Astrocyte (in vitro differentiated cells and primary cell): ENCODE data around the gene KLK10. TPM values are rescaled to one million over a fixed set of nuclear protein-coding genes. Genes with fewer than 3 reads are reported as not detected.

Experiments used
- DNase-seq: peaks from one replicate; pipeline ENCODE4 v3.0.0-alpha.2; 2010; ENCODE audit warnings: low read depth
- FAIRE-seq: peaks from 2 replicates; lab custom pipeline; 2011; peaks lifted over from hg19 to GRCh38; lab: Jason Lieb, UNC
- H2AFZ ChIP-seq: 2 replicates; pipeline ENCODE4 v1.6.0; 2012; ENCODE audit warnings: low read depth, low read length, inconsistent platforms
- H3K27ac ChIP-seq: 2 replicates; pipeline ENCODE4 v1.5.1; 2011; ENCODE audit warnings: low read depth, low read length, inconsistent platforms
- H3K27me3 ChIP-seq: 2 replicates; pipeline ENCODE4 v1.6.0; 2011; ENCODE audit warnings: low read length, inconsistent platforms; ENCODE audit not compliant: insufficient read depth
- H3K36me3 ChIP-seq: 2 replicates; pipeline ENCODE4 v1.5.1; 2011; ENCODE audit warnings: low read length, inconsistent platforms; ENCODE audit not compliant: insufficient read depth
- H3K4me1 ChIP-seq: 2 replicates; pipeline ENCODE4 v1.5.1; 2011; ENCODE audit warnings: low read length, inconsistent platforms; ENCODE audit not compliant: insufficient read depth
- H3K4me2 ChIP-seq: 2 replicates; pipeline ENCODE4 v1.6.0; 2012; ENCODE audit warnings: low read length, inconsistent platforms
- H3K4me3 ChIP-seq: 2 replicates; pipeline ENCODE4 v1.5.1; 2011; ENCODE audit warnings: low read depth, mild to moderate bottlenecking, low read length, inconsistent platforms; ENCODE audit not compliant: insufficient read depth
- H3K79me2 ChIP-seq: 2 replicates; pipeline ENCODE4 v1.6.0; 2012; ENCODE audit warnings: mild to moderate bottlenecking, low read length, inconsistent platforms; ENCODE audit not compliant: insufficient read depth
- H3K9ac ChIP-seq: 2 replicates; pipeline ENCODE4 v1.6.0; 2012; ENCODE audit warnings: mild to moderate bottlenecking, low read length, inconsistent platforms
- H3K9me3 ChIP-seq: 2 replicates; pipeline ENCODE4 v1.5.1; 2012; ENCODE audit warnings: low read depth, mild to moderate bottlenecking, low read length, inconsistent platforms; ENCODE audit not compliant: insufficient read depth
- H4K20me1 ChIP-seq: 2 replicates; pipeline ENCODE4 v1.6.0; 2012; ENCODE audit warnings: low read length, inconsistent platforms; ENCODE audit not compliant: insufficient read depth
- H3K27ac Mint-ChIP-seq: one replicate; pipeline ENCODE4 v1.8.0; 2021; ENCODE audit warnings: mild to moderate bottlenecking, mixed read lengths; ENCODE audit not compliant: unreplicated experiment
- H3K27me3 Mint-ChIP-seq: one replicate; pipeline ENCODE4 v1.8.0; 2021; ENCODE audit warnings: low read depth, mixed read lengths; ENCODE audit not compliant: unreplicated experiment
- H3K36me3 Mint-ChIP-seq: one replicate; pipeline ENCODE4 v1.8.0; 2021; ENCODE audit warnings: low read depth, mixed read lengths; ENCODE audit not compliant: unreplicated experiment
- H3K4me1 Mint-ChIP-seq: one replicate; pipeline ENCODE4 v1.8.0; 2021; ENCODE audit warnings: low read depth, mixed read lengths; ENCODE audit not compliant: unreplicated experiment
- H3K4me3 Mint-ChIP-seq: one replicate; pipeline ENCODE4 v1.8.0; 2021; ENCODE audit warnings: mild to moderate bottlenecking, moderate library complexity, mixed read lengths; ENCODE audit not compliant: unreplicated experiment
- H3K9me3 Mint-ChIP-seq: one replicate; pipeline ENCODE4 v1.8.0; 2021; ENCODE audit warnings: mild to moderate bottlenecking, mixed read lengths; ENCODE audit not compliant: unreplicated experiment
- CTCF ChIP-seq: IDR thresholded peaks from 2 replicates; pipeline ENCODE4 v1.5.1; 2011; ENCODE audit warnings: low read depth, mild to moderate bottlenecking, inconsistent platforms, low read length, moderate library complexity; ENCODE audit not compliant: insufficient read depth
- EZH2 ChIP-seq: IDR thresholded peaks from 2 replicates; pipeline ENCODE4 v1.6.1; 2012; ENCODE audit warnings: mild to moderate bottlenecking, low read length, inconsistent platforms; ENCODE audit not compliant: insufficient read depth
- total RNA-seq: library from RNA; stranded (reverse); gene quantifications from 2 replicates; pipeline ENCODE4 v1.2.1, GENCODE V29; 2021

The KLK10 gene
- total RNA-seq, 1 donor from 2014 or later: 0.30 TPM

- H3K36me3 Mint-ChIP-seq: no peaks in the 10 kb centered on the region
- Histone ChIP-seq H3K79me2 (no peaks in the 10 kb centered on the region), H4K20me1 (no peaks in the 10 kb centered on the region), H3K4me2 (no peak overlapping the region), H2AFZ (no peak overlapping the region), H3K27me3 (no peaks in the 10 kb centered on the region), H3K27ac (no peak overlapping the region), H3K4me1 (no peaks in the 10 kb centered on the region), H3K9ac (no peak overlapping the region), H3K9me3 (no peaks in the 10 kb centered on the region), H3K36me3 (no peaks in the 10 kb centered on the region), H3K4me3 (no peak overlapping the region)
- FAIRE-seq: no peak
- TF ChIP-seq CTCF (no peak), EZH2 (no peak)
- H3K4me3 Mint-ChIP-seq: no peak overlapping the region
- no peaks in the 10 kb centered on the region for H3K4me1 Mint-ChIP-seq
- H3K27me3 Mint-ChIP-seq: peaks cover 40% of the 10 kb centered on the region
- H3K9me3 Mint-ChIP-seq: peaks cover 7% of the 10 kb centered on the region
- no peak overlapping the region for H3K27ac Mint-ChIP-seq
- no peak for DNase-seq
Observed at GRCh38 chr19:51031220-51031879, 11.8 kb upstream of the KLK10 start.

DNA sequence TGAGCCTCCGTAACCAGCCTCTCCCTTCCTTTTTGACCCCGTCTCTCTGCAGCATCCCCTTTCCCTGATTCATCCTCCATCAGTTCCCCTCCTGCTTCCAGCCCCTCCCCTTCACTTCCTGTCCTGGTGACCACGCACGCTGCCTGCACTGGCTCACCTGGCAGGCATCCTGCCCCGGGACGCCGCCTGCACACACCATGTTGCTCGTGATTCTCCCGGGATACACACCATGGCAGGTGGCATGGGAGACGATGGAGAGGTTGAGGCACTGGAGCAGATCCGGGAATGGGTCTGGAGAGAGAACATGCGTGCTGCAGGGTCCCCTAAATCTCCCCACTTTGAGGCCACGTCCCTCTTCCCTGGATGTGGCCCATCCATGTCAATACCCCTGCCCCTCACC is 11.1 kb upstream of the KLK10 start:
- no peak overlapping the region for H3K9ac ChIP-seq
- peaks cover 42% of the 10 kb centered on the region for H3K27me3 Mint-ChIP-seq

More for the DNA sequence above, 11.1 kb upstream of the KLK10 start:
- no peak overlapping the region for H3K4me2 ChIP-seq
- H4K20me1 ChIP-seq: no peaks in the 10 kb centered on the region
- no peak for DNase-seq
- no peak overlapping the region for H3K4me3 ChIP-seq
- no peaks in the 10 kb centered on the region for H3K27me3 ChIP-seq
- no peak for FAIRE-seq
- no peaks in the 10 kb centered on the region for H3K36me3 Mint-ChIP-seq
- H3K4me1 Mint-ChIP-seq: no peaks in the 10 kb centered on the region
- H3K4me1 ChIP-seq: no peaks in the 10 kb centered on the region
- no peak overlapping the region for H2AFZ ChIP-seq
- no peak overlapping the region for H3K27ac Mint-ChIP-seq
- no peak overlapping the region for H3K27ac ChIP-seq
- H3K79me2 ChIP-seq: no peaks in the 10 kb centered on the region
- TF ChIP-seq EZH2 (no peak), CTCF (no peak)
- no peak overlapping the region for H3K4me3 Mint-ChIP-seq
- H3K9me3 Mint-ChIP-seq: peaks cover 7% of the 10 kb centered on the region
- H3K36me3 ChIP-seq: no peaks in the 10 kb centered on the region
- H3K9me3 ChIP-seq: no peaks in the 10 kb centered on the region
